ENCODE data around the gene UBE2K.
"Not testable (repeated sequence)": the region's sequence is repeated elsewhere in the genome, so short reads cannot be mapped to it uniquely, and the experiment has no call there.

Gene UBE2K

GRCh38 chr4:39698424-39699009 lies 581 bp downstream of the UBE2K start:
- DNase-seq = peak; percentile 25 to 62

DNA sequence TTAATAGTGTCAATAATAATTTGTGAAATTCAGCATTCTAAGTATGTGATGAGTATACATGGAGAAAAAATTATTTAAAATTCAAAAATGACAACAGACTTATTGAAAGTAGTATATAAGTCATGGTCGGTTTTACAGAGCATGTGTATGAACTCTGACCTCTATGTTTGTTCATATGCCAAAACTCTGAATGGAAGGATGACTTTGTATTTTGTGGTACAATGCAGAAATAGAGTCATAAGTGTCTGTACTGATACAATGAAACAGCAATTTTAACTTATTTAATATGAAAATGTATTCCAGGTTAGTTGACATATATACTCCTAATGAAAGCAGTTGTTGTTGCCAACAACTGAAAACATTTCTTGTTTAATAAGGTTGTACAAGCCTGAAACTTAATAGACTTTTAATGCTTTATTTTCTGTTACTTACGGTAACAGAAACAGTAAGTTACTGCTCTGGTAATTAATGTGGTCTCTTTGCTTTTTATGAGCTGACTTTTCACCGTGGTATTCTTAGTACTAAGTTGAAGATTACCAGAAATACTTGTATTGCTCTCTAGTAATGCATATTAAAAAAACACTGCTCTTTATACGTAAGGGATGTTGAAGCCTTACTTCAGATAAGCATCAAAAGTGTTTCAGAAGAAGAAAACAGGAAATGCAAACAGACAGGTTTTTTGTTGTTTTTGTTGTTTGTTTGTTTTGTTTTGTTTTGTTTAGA lies 1.9 kb downstream of the UBE2K start:
- no peak for DNase-seq

- DNase-seq = no peak
Observed at GRCh38 chr4:39700554-39700953, 2.6 kb downstream of the UBE2K start.

DNA sequence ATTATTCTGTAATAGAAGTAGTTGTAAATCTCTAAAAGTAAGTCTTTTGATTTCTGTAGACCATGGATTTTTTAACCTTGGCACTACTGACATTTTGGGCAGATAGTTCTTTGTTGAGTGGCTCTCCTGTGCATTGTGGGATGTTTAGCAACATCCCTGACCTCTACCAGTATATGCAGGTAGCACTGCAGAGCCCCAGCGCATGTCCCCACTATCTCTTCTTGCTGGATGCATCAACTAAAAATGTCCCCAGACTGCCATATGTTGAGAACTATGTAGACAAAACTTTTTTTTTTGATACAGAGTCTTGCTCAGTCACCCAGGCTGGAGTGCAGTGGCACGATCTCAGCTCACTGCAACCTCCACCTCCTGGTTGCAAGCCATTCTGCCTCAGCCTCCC lies 4.8 kb downstream of the UBE2K start:
- DNase-seq = no peak

- not testable (repeated sequence) for DNase-seq
Observed at GRCh38 chr4:39704789-39705188, 6.9 kb downstream of the UBE2K start.

- DNase-seq = no peak
Observed at GRCh38 chr4:39706334-39706733, 8.4 kb downstream of the UBE2K start.

GRCh38 chr4:39706741-39707511 lies 9.0 kb downstream of the UBE2K start:
- no peak for DNase-seq

- no peak for DNase-seq
Observed at GRCh38 chr4:39710098-39710896, 12.4 kb downstream of the UBE2K start.

GRCh38 chr4:39712819-39713607 lies 15.1 kb downstream of the UBE2K start:
- no peak for DNase-seq

- no peak for DNase-seq
Observed at GRCh38 chr4:39713691-39714090, 15.8 kb downstream of the UBE2K start.

GRCh38 chr4:39714166-39714565 lies 16.2 kb downstream of the UBE2K start:
- no peak for DNase-seq

- no peak for DNase-seq
Observed at GRCh38 chr4:39715788-39716187, 17.9 kb downstream of the UBE2K start.

DNA sequence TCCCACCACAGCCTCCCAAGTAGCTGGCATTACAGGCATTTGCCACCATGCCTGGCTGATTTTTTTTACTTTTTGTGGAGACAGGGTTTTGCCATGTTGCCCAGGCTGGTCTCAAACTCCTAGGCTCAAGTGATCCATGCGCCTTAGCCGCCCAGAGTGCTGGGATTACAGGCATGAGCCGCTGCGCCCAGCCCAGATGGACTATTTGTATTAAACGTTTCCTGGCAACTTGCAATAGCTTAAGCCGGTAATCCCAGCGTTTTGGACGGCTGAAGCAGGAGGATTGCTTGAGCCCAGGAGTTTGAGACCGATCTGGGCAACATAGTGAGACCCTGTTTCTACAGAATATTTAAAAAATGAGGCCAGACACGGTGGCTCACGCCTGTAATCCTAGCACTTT lies 18.4 kb downstream of the UBE2K start:
- no peak for DNase-seq

- not testable (repeated sequence) for DNase-seq
Observed at GRCh38 chr4:39717743-39718142, 19.8 kb downstream of the UBE2K start.

- DNase-seq = no peak
Observed at GRCh38 chr4:39718366-39719323, 20.7 kb downstream of the UBE2K start.

DNA sequence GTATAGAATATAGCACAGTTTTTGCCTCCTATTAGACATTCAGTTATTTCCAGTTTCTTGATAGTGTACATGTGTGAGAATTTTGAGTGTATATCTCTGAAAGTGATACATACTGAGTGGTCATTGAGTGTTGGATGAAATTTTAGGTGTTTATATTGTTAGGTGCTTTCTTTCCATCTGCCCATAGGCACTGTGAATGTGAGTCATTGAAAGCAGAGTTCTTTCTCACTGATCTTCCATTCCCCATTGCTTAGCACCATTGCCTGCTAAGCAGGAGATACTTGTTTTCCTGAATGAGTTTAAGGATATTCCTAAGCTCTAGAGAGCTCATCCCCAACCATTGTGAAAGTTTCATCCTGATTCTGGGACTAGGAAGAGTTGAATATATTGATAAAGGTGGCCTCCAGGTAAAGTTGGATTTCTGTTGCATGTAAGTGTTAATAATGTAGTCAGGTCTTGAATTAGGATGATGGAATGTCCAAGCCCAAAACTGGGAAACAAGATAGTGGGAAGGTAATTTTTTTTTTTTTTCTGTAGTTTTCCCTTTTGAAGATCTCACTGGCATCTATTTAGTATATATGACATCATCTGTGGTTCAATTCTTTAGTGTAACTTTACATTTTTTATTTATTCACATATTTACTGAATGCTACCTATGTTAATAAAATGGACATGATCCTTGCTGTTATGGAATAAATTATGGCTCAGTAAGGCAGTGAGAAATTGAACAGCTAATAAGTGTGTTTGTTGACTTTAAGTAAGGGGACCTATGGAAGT lies 22.1 kb downstream of the UBE2K start:
- no peak for DNase-seq

GRCh38 chr4:39721273-39721672 lies 23.3 kb downstream of the UBE2K start:
- not testable (repeated sequence) for DNase-seq

GRCh38 chr4:39721788-39722187 lies 23.9 kb downstream of the UBE2K start:
- no peak for DNase-seq

- DNase-seq = no peak
Observed at GRCh38 chr4:39729557-39729956, 31.6 kb downstream of the UBE2K start.

DNA sequence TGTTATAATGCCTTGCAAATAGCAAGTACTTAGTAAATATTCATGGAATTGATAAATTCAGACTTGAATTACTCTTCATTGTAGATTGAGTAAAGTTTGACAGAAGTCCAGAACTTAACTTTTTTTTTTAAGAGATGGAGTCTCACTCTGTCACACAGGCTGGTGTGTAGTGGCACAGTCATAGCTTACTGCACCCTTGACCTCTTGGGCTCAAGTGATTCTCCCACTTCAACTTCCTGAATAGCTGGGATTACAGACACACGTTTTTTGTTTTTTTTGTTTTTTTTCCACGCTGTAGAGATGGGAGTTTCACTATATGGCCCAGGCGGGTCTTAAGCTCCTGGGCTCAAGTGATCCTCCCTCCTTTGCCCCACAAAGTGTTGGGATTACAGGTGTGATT lies 32.1 kb downstream of the UBE2K start:
- no peak for DNase-seq

Data from NCI-H187 (cell line).